ENCODE measurements around the gene ATF6B.

GRCh38 chr6:32151181-32151862 lies 23.3 kb upstream of the ATF6B start:
- TF ChIP-seq CTCF (IDR thresholded peaks at IDR 0.05; ENCODE audit: control extremely low read depth in 1 of 3, insufficient read depth in 1 of 3, low read depth in 1 of 3, low read length in 3 of 3), result no peak
- no peak for TF ChIP-seq POLR2A (IDR thresholded peaks at IDR 0.05; ENCODE audit: control extremely low read depth in 1 of 2, low read depth in 2 of 2, low read length in 2 of 2)
- TF ChIP-seq CEBPB (IDR thresholded peaks at IDR 0.05; ENCODE audit: low read depth, low read length), result no peak
- no peak for TF ChIP-seq CBX8 (IDR thresholded peaks at IDR 0.05; ENCODE audit: borderline replicate concordance, low read depth, low read length)
- TF ChIP-seq RAD21 (IDR thresholded peaks at IDR 0.05 in 1 of 2, conservative IDR thresholded peaks at IDR 0.05 in 1 of 2; ENCODE audit: low read depth in 2 of 2, low read length in 2 of 2), result no peak
- no peak for TF ChIP-seq JUND (IDR thresholded peaks at IDR 0.05; ENCODE audit: low read length)
- no peak for TF ChIP-seq EGR1 (IDR thresholded peaks at IDR 0.05; ENCODE audit: borderline replicate concordance, low read depth, low read length)

Measured in H1 (cell line).